ENCODE data around the gene PLCL1.

Gene PLCL1

GRCh38 chr2:197862246-197862955 is 58.0 kb downstream of the PLCL1 start:
- Histone ChIP-seq H3K4me2 (ENCODE audit: low read length) (no peak overlapping the region), H3K36me3 (ENCODE audit: insufficient read depth, low read length) (no peaks in the 10 kb centered on the region), H3K27me3 (ENCODE audit: control insufficient read depth, insufficient read depth, low read length) (no peaks in the 10 kb centered on the region), H3K9me3 (replicated peaks; ENCODE audit: low read length) (no peaks in the 10 kb centered on the region), H3K4me1 (ENCODE audit: control insufficient read depth, insufficient read depth, low read length) (no peaks in the 10 kb centered on the region), H3K9ac (ENCODE audit: low read depth, low read length) (no peak overlapping the region), H3K4me3 (ENCODE audit: low read length) (no peak overlapping the region)

- H3K4me2 ChIP-seq (ENCODE audit: low read length), result no peak overlapping the region
These were observed 59.4 kb downstream of the PLCL1 start for GRCh38 chr2:197863744-197864143.

GRCh38 chr2:197866455-197866854 is 62.1 kb downstream of the PLCL1 start:
- H3K9me3 ChIP-seq (replicated peaks; ENCODE audit: low read length), result no peaks in the 10 kb centered on the region
- H3K4me3 ChIP-seq (ENCODE audit: low read length), result no peak overlapping the region
- H3K27me3 ChIP-seq (ENCODE audit: control insufficient read depth, insufficient read depth, low read length), result no peaks in the 10 kb centered on the region
- H3K9ac ChIP-seq (ENCODE audit: low read depth, low read length), result no peak overlapping the region
- H3K4me2 ChIP-seq (ENCODE audit: low read length), result no peak overlapping the region
- H3K4me1 ChIP-seq (ENCODE audit: control insufficient read depth, insufficient read depth, low read length), result peaks cover 5% of the 10 kb centered on the region
- H3K36me3 ChIP-seq (ENCODE audit: insufficient read depth, low read length), result no peaks in the 10 kb centered on the region

More at GRCh38 chr2:197863744-197864143, 59.4 kb downstream of the PLCL1 start:
- H3K36me3 ChIP-seq (ENCODE audit: insufficient read depth, low read length), result no peaks in the 10 kb centered on the region
- H3K9ac ChIP-seq (ENCODE audit: low read depth, low read length), result no peak overlapping the region
- H3K4me1 ChIP-seq (ENCODE audit: control insufficient read depth, insufficient read depth, low read length), result no peaks in the 10 kb centered on the region
- no peaks in the 10 kb centered on the region for H3K9me3 ChIP-seq (replicated peaks; ENCODE audit: low read length)
- no peak overlapping the region for H3K4me3 ChIP-seq (ENCODE audit: low read length)
- H3K27me3 ChIP-seq (ENCODE audit: control insufficient read depth, insufficient read depth, low read length), result no peaks in the 10 kb centered on the region

GRCh38 chr2:197867033-197867432 is 62.6 kb downstream of the PLCL1 start:
- H3K9me3 ChIP-seq (replicated peaks; ENCODE audit: low read length), result no peaks in the 10 kb centered on the region
- no peak overlapping the region for H3K4me2 ChIP-seq (ENCODE audit: low read length)
- H3K9ac ChIP-seq (ENCODE audit: low read depth, low read length), result no peak overlapping the region
- peaks cover 5% of the 10 kb centered on the region for H3K4me1 ChIP-seq (ENCODE audit: control insufficient read depth, insufficient read depth, low read length)
- no peak overlapping the region for H3K4me3 ChIP-seq (ENCODE audit: low read length)
- H3K27me3 ChIP-seq (ENCODE audit: control insufficient read depth, insufficient read depth, low read length), result no peaks in the 10 kb centered on the region
- H3K36me3 ChIP-seq (ENCODE audit: insufficient read depth, low read length), result no peaks in the 10 kb centered on the region

GRCh38 chr2:197867624-197868023 is 63.2 kb downstream of the PLCL1 start:
- Histone ChIP-seq H3K9ac (ENCODE audit: low read depth, low read length) (no peak overlapping the region), H3K4me3 (ENCODE audit: low read length) (no peak overlapping the region), H3K4me2 (ENCODE audit: low read length) (no peak overlapping the region), H3K9me3 (replicated peaks; ENCODE audit: low read length) (no peaks in the 10 kb centered on the region), H3K4me1 (ENCODE audit: control insufficient read depth, insufficient read depth, low read length) (peaks cover 5% of the 10 kb centered on the region), H3K27me3 (ENCODE audit: control insufficient read depth, insufficient read depth, low read length) (no peaks in the 10 kb centered on the region), H3K36me3 (ENCODE audit: insufficient read depth, low read length) (no peaks in the 10 kb centered on the region)

GRCh38 chr2:197868206-197868605 is 63.8 kb downstream of the PLCL1 start:
- H3K9ac ChIP-seq (ENCODE audit: low read depth, low read length), result no peak overlapping the region
- peaks cover 7% of the 10 kb centered on the region for H3K4me1 ChIP-seq (ENCODE audit: control insufficient read depth, insufficient read depth, low read length)
- H3K27me3 ChIP-seq (ENCODE audit: control insufficient read depth, insufficient read depth, low read length), result no peaks in the 10 kb centered on the region
- no peak overlapping the region for H3K4me2 ChIP-seq (ENCODE audit: low read length)
- no peak overlapping the region for H3K4me3 ChIP-seq (ENCODE audit: low read length)
- H3K36me3 ChIP-seq (ENCODE audit: insufficient read depth, low read length), result no peaks in the 10 kb centered on the region
- no peaks in the 10 kb centered on the region for H3K9me3 ChIP-seq (replicated peaks; ENCODE audit: low read length)

GRCh38 chr2:197869041-197869440 is 64.6 kb downstream of the PLCL1 start:
- H3K27me3 ChIP-seq (ENCODE audit: control insufficient read depth, insufficient read depth, low read length), result no peaks in the 10 kb centered on the region
- peaks cover 15% of the 10 kb centered on the region for H3K4me1 ChIP-seq (ENCODE audit: control insufficient read depth, insufficient read depth, low read length)
- H3K9ac ChIP-seq (ENCODE audit: low read depth, low read length), result no peak overlapping the region
- H3K4me2 ChIP-seq (ENCODE audit: low read length), result no peak overlapping the region
- no peaks in the 10 kb centered on the region for H3K9me3 ChIP-seq (replicated peaks; ENCODE audit: low read length)
- no peak overlapping the region for H3K4me3 ChIP-seq (ENCODE audit: low read length)
- no peaks in the 10 kb centered on the region for H3K36me3 ChIP-seq (ENCODE audit: insufficient read depth, low read length)

GRCh38 chr2:197869501-197870111 is 65.2 kb downstream of the PLCL1 start:
- H3K4me1 ChIP-seq (ENCODE audit: control insufficient read depth, insufficient read depth, low read length), result peaks cover 15% of the 10 kb centered on the region
- H3K27me3 ChIP-seq (ENCODE audit: control insufficient read depth, insufficient read depth, low read length), result no peaks in the 10 kb centered on the region
- H3K9me3 ChIP-seq (replicated peaks; ENCODE audit: low read length), result no peaks in the 10 kb centered on the region
- no peak overlapping the region for H3K4me3 ChIP-seq (ENCODE audit: low read length)
- no peak overlapping the region for H3K9ac ChIP-seq (ENCODE audit: low read depth, low read length)
- H3K36me3 ChIP-seq (ENCODE audit: insufficient read depth, low read length), result no peaks in the 10 kb centered on the region
- no peak overlapping the region for H3K4me2 ChIP-seq (ENCODE audit: low read length)

GRCh38 chr2:197870137-197870536 is 65.7 kb downstream of the PLCL1 start:
- no peaks in the 10 kb centered on the region for H3K27me3 ChIP-seq (ENCODE audit: control insufficient read depth, insufficient read depth, low read length)
- no peak overlapping the region for H3K9ac ChIP-seq (ENCODE audit: low read depth, low read length)
- no peaks in the 10 kb centered on the region for H3K9me3 ChIP-seq (replicated peaks; ENCODE audit: low read length)
- H3K4me2 ChIP-seq (ENCODE audit: low read length), result no peak overlapping the region
- no peak overlapping the region for H3K4me3 ChIP-seq (ENCODE audit: low read length)
- peaks cover 15% of the 10 kb centered on the region for H3K4me1 ChIP-seq (ENCODE audit: control insufficient read depth, insufficient read depth, low read length)
- no peaks in the 10 kb centered on the region for H3K36me3 ChIP-seq (ENCODE audit: insufficient read depth, low read length)

- Histone ChIP-seq H3K27me3 (ENCODE audit: control insufficient read depth, insufficient read depth, low read length) (no peaks in the 10 kb centered on the region), H3K4me2 (ENCODE audit: low read length) (no peak overlapping the region), H3K4me3 (ENCODE audit: low read length) (no peak overlapping the region), H3K36me3 (ENCODE audit: insufficient read depth, low read length) (no peaks in the 10 kb centered on the region), H3K9me3 (replicated peaks; ENCODE audit: low read length) (no peaks in the 10 kb centered on the region), H3K9ac (ENCODE audit: low read depth, low read length) (no peak overlapping the region), H3K4me1 (ENCODE audit: control insufficient read depth, insufficient read depth, low read length) (peaks cover 15% of the 10 kb centered on the region)
These were observed 67.5 kb downstream of the PLCL1 start for GRCh38 chr2:197871780-197872456.

GRCh38 chr2:197873293-197873701 is 68.9 kb downstream of the PLCL1 start:
- peak overlapping the region; percentile 61 for H3K4me2 ChIP-seq (ENCODE audit: low read length)
- H3K9me3 ChIP-seq (replicated peaks; ENCODE audit: low read length), result no peaks in the 10 kb centered on the region
- H3K36me3 ChIP-seq (ENCODE audit: insufficient read depth, low read length), result no peaks in the 10 kb centered on the region
- no peak overlapping the region for H3K9ac ChIP-seq (ENCODE audit: low read depth, low read length)
- no peaks in the 10 kb centered on the region for H3K27me3 ChIP-seq (ENCODE audit: control insufficient read depth, insufficient read depth, low read length)
- peaks cover 17% of the 10 kb centered on the region for H3K4me1 ChIP-seq (ENCODE audit: control insufficient read depth, insufficient read depth, low read length)
- peak overlapping the region; percentile 12 for H3K4me3 ChIP-seq (ENCODE audit: low read length)

Measured in skeletal muscle satellite cell (primary cell).